ENCODE results near the gene USH2A.

DNA sequence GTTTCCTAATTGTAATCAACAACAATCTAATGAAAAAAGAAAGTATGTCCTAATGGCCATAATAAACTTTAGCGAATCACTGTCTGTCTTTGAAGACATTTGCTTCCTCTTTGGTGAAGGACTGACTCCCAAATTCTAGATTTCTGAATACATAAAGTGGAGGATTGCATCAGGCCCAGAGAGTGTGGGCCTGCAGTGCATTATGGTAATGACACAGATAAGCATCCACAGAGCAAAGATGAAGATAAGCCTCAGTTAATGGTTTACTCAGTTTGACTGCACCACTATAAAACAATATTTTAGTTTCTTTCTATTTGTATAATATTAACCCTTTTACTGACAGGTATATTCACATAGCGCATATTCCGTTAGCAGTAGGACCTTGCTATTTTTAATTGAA lies 490.7 kb downstream of the USH2A start:
- TF ChIP-seq SP1 (IDR thresholded peaks at IDR 0.05) = no peak
- TF ChIP-seq, protein P1, sequence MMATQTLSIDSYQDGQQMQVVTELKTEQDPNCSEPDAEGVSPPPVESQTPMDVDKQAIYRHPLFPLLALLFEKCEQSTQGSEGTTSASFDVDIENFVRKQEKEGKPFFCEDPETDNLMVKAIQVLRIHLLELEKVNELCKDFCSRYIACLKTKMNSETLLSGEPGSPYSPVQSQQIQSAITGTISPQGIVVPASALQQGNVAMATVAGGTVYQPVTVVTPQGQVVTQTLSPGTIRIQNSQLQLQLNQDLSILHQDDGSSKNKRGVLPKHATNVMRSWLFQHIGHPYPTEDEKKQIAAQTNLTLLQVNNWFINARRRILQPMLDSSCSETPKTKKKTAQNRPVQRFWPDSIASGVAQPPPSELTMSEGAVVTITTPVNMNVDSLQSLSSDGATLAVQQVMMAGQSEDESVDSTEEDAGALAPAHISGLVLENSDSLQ (IDR thresholded peaks at IDR 0.05) = no peak

All from HEK293T (cell line).